HG03469 (cell line): ENCODE measurements around the gene RASSF10.
"Not testable (repeated sequence)": the region's sequence is repeated elsewhere in the genome, so short reads cannot be mapped to it uniquely, and the experiment has no call there.

Experiments used
- ATAC-seq: cut with Tn5 transposase; IDR thresholded peaks from one replicate; pipeline ENCODE4 v1.9.1; 2021; ENCODE audit warnings: mild to moderate bottlenecking, moderate library complexity, moderate number of reproducible peaks; ENCODE audit not compliant: unreplicated experiment

RASSF10 gene

GRCh38 chr11:13019313-13019712 lies 10.2 kb downstream of the RASSF10 start:
- no peak for ATAC-seq

GRCh38 chr11:13023423-13023822 lies 14.3 kb downstream of the RASSF10 start:
- ATAC-seq: no peak

- no peak for ATAC-seq
Observed at GRCh38 chr11:13026722-13027121, 17.6 kb downstream of the RASSF10 start.

- no peak for ATAC-seq
Observed at GRCh38 chr11:13028322-13028721, 19.2 kb downstream of the RASSF10 start.

GRCh38 chr11:13029872-13030271 lies 20.8 kb downstream of the RASSF10 start:
- no peak for ATAC-seq

GRCh38 chr11:13030857-13031256 lies 21.7 kb downstream of the RASSF10 start:
- no peak for ATAC-seq

GRCh38 chr11:13031349-13031748 lies 22.2 kb downstream of the RASSF10 start:
- ATAC-seq: no peak

GRCh38 chr11:13033760-13034533 lies 24.8 kb downstream of the RASSF10 start:
- no peak for ATAC-seq

GRCh38 chr11:13035711-13036110 lies 26.6 kb downstream of the RASSF10 start:
- no peak for ATAC-seq

GRCh38 chr11:13036235-13036634 lies 27.1 kb downstream of the RASSF10 start:
- no peak for ATAC-seq

- no peak for ATAC-seq
Observed at GRCh38 chr11:13038366-13038765, 29.2 kb downstream of the RASSF10 start.

GRCh38 chr11:13039126-13039525 lies 30.0 kb downstream of the RASSF10 start:
- no peak for ATAC-seq

- ATAC-seq: no peak
Observed at GRCh38 chr11:13040969-13041561, 31.9 kb downstream of the RASSF10 start.

- no peak for ATAC-seq
Observed at GRCh38 chr11:13042873-13043342, 33.8 kb downstream of the RASSF10 start.

GRCh38 chr11:13043912-13044628 lies 35.0 kb downstream of the RASSF10 start:
- no peak for ATAC-seq

- not testable (repeated sequence) for ATAC-seq
Observed at GRCh38 chr11:13045089-13045488, 36.0 kb downstream of the RASSF10 start.

- ATAC-seq: no peak
Observed at GRCh38 chr11:13045734-13046133, 36.6 kb downstream of the RASSF10 start.

- no peak for ATAC-seq
Observed at GRCh38 chr11:13046637-13047570, 37.8 kb downstream of the RASSF10 start.

- no peak for ATAC-seq
Observed at GRCh38 chr11:13047884-13048283, 38.8 kb downstream of the RASSF10 start.

- ATAC-seq: no peak
Observed at GRCh38 chr11:13051257-13051656, 42.1 kb downstream of the RASSF10 start.

- ATAC-seq: no peak
Observed at GRCh38 chr11:13052130-13052571, 43.0 kb downstream of the RASSF10 start.
